Measurements from ENCODE around the gene PMEPA1.

DNA sequence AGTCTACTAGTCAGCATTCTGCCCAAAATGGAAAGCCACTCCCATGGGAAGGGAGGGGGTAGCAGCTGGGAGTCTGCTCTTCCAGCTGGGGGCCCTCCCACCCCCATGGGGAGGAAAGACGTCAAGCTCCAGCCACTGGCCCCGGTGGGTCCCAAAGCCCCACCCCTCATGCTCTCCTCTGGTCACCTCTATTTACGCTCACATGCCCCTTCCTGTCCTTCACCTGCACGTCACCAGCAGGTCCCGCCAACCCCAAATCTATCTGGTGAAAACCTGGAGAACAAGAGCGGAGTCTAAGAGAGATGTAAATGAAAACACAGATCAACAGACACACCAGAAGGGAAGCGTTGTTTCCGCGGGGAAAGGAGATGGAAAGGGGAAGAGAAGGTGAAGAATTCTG lies 59.5 kb downstream of the PMEPA1 start:
- TF ChIP-seq EP300 (IDR thresholded peaks at IDR 0.05; ENCODE audit: borderline replicate concordance in 1 of 2, control insufficient read depth in 1 of 2, low read depth in 2 of 2, low read length in 2 of 2) (no peak), ATF2 (IDR thresholded peaks at IDR 0.05; ENCODE audit: low read length) (no peak), CHD2 (IDR thresholded peaks at IDR 0.05; ENCODE audit: borderline replicate concordance, low read depth, low read length) (no peak), RELA (IDR thresholded peaks at IDR 0.05; ENCODE audit: borderline replicate concordance, partially characterized antibody) (no peak), SMC3 (IDR thresholded peaks at IDR 0.05; ENCODE audit: borderline replicate concordance, low read length) (no peak), REST (IDR thresholded peaks at IDR 0.05; ENCODE audit: low read depth, low read length) (no peak), NR2F1 (conservative IDR thresholded peaks at IDR 0.05) (no peak), BCL11A (IDR thresholded peaks at IDR 0.05; ENCODE audit: low read depth, low read length) (no peak), POLR2A (IDR thresholded peaks at IDR 0.05; ENCODE audit: low read depth, low read length) (no peak), TAF1 (IDR thresholded peaks at IDR 0.05; ENCODE audit: borderline replicate concordance, low read depth, low read length) (no peak), SUPT20H (IDR thresholded peaks at IDR 0.05; ENCODE audit: borderline replicate concordance, control insufficient read depth, low read depth, low read length) (no peak)
- TF ChIP-seq, protein P1, sequence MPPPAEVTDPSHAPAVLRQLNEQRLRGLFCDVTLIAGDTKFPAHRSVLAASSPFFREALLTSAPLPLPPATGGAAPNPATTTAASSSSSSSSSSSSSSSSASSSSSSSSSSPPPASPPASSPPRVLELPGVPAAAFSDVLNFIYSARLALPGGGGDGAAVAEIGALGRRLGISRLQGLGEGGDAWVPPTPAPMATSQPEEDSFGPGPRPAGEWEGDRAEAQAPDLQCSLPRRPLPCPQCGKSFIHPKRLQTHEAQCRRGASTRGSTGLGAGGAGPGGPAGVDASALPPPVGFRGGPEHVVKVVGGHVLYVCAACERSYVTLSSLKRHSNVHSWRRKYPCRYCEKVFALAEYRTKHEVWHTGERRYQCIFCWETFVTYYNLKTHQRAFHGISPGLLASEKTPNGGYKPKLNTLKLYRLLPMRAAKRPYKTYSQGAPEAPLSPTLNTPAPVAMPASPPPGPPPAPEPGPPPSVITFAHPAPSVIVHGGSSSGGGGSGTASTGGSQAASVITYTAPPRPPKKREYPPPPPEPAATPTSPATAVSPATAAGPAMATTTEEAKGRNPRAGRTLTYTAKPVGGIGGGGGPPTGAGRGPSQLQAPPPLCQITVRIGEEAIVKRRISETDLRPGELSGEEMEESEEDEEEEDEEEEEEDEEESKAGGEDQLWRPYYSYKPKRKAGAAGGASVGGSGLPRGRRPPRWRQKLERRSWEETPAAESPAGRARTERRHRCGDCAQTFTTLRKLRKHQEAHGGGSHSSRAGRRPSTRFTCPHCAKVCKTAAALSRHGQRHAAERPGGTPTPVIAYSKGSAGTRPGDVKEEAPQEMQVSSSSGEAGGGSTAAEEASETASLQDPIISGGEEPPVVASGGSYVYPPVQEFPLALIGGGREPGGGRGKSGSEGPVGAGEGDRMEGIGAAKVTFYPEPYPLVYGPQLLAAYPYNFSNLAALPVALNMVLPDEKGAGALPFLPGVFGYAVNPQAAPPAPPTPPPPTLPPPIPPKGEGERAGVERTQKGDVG (CRISPR knock-in tag; IDR thresholded peaks at IDR 0.05) = no peak
- TF ChIP-seq, protein P2, sequence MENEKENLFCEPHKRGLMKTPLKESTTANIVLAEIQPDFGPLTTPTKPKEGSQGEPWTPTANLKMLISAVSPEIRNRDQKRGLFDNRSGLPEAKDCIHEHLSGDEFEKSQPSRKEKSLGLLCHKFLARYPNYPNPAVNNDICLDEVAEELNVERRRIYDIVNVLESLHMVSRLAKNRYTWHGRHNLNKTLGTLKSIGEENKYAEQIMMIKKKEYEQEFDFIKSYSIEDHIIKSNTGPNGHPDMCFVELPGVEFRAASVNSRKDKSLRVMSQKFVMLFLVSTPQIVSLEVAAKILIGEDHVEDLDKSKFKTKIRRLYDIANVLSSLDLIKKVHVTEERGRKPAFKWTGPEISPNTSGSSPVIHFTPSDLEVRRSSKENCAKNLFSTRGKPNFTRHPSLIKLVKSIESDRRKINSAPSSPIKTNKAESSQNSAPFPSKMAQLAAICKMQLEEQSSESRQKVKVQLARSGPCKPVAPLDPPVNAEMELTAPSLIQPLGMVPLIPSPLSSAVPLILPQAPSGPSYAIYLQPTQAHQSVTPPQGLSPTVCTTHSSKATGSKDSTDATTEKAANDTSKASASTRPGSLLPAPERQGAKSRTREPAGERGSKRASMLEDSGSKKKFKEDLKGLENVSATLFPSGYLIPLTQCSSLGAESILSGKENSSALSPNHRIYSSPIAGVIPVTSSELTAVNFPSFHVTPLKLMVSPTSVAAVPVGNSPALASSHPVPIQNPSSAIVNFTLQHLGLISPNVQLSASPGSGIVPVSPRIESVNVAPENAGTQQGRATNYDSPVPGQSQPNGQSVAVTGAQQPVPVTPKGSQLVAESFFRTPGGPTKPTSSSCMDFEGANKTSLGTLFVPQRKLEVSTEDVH (IDR thresholded peaks at IDR 0.05; ENCODE audit: low read depth, partially characterized antibody) = no peak
- TF ChIP-seq, protein P3, sequence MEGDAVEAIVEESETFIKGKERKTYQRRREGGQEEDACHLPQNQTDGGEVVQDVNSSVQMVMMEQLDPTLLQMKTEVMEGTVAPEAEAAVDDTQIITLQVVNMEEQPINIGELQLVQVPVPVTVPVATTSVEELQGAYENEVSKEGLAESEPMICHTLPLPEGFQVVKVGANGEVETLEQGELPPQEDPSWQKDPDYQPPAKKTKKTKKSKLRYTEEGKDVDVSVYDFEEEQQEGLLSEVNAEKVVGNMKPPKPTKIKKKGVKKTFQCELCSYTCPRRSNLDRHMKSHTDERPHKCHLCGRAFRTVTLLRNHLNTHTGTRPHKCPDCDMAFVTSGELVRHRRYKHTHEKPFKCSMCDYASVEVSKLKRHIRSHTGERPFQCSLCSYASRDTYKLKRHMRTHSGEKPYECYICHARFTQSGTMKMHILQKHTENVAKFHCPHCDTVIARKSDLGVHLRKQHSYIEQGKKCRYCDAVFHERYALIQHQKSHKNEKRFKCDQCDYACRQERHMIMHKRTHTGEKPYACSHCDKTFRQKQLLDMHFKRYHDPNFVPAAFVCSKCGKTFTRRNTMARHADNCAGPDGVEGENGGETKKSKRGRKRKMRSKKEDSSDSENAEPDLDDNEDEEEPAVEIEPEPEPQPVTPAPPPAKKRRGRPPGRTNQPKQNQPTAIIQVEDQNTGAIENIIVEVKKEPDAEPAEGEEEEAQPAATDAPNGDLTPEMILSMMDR (IDR thresholded peaks at IDR 0.05 in 2 of 3, conservative IDR thresholded peaks at IDR 0.05 in 1 of 3; ENCODE audit: control insufficient read depth in 2 of 3, extremely low read depth in 1 of 3, insufficient read depth in 1 of 3, low read depth in 3 of 3, low read length in 3 of 3) = no peak
